22Rv1 (cell line): ENCODE measurements around the gene NDUFS8.

Source experiments
- CTCF ChIP-seq: fragments of 450-650 bp; IDR thresholded peaks from 2 replicates; pipeline ENCODE4 v1.5.1; 2017; ENCODE audit warnings: mild to moderate bottlenecking
- ZFX ChIP-seq: fragments of 450-650 bp; IDR thresholded peaks from 2 replicates; pipeline ENCODE4 v1.6.1; 2017; ENCODE audit warnings: antibody characterized with exemption, borderline replicate concordance

DNA sequence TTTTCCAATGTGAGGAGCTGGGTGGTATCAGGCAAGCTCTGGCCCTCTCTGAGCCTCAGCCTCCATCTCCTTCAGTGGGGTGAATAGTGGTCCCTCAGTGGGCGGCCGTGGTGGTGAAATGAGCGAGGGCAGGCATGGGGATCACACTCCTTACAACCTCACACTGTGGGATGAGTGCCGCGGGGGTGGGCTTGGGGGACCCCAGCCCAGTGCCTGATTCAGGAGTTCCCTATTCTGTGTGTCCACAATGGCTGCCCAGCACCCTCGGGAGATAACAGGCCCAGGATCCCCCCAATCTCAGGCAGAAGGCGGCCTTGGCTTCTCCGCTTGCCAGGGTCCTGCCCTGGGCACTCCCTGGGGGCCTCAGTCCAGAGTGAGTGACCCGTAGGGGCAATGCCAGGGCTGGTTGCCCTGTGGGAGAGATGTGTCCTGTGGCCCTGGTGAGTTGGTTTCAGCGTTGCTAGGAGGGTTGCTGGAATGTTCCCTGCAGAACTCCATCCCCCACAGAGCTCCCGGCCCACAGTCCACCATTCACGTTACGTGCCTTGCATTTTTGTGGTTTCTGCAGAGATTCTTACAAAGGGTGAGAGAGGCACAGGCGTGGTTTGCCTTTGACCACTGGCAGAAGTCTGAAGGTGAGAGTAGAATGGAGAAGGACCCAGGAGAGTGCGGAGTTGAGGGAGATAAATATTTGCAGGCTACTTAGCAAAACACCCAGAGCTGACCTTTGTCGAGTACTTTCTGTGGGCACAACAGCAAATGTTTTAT, 17.5 kb upstream of the NDUFS8 start:
- no peak for TF ChIP-seq CTCF
- TF ChIP-seq ZFX: no peak
